Heart right ventricle (tissue), 16 donors: ENCODE results near the gene ANXA11. TPM values are rescaled to one million over a fixed set of nuclear protein-coding genes. Genes with fewer than 3 reads are reported as not detected.
"Not testable (repeated sequence)": the region's sequence is repeated elsewhere in the genome, so short reads cannot be mapped to it uniquely, and the experiment has no call there.

Experiments used
- ATAC-seq, 8 donors: fragments of 200-7000 bp; cut with Tn5 transposase; one replicate each; pipeline ENCODE4 v1.9.1; 2020; ENCODE audit warnings: mild to moderate bottlenecking in 8 of 8, moderate library complexity in 8 of 8, moderate number of reproducible peaks in 1 of 8
- DNase-seq, 2 donors: peaks; one replicate each; pipeline ENCODE4 v3.0.0-alpha.2; 2020
- H3K27ac ChIP-seq, 10 donors: fragments of 200-600 bp; sonication (generic) in 2 of 10; one replicate each; pipeline versions ENCODE4 v1.5.0 to v1.8.0; 2020 to 2022; ENCODE audit warnings: mild to moderate bottlenecking in 3 of 10
- H3K27me3 ChIP-seq, 7 donors: fragments of 200-600 bp; one replicate each; pipeline ENCODE4 v1.8.0; 2021 to 2022; ENCODE audit warnings: mild to moderate bottlenecking in 2 of 7
- H3K36me3 ChIP-seq, 9 donors: fragments of 200-600 bp; sonication (generic) in 1 of 9; one replicate each; pipeline versions ENCODE4 v1.5.0 to v1.8.0; 2020 to 2022; ENCODE audit warnings: mild to moderate bottlenecking in 2 of 9
- H3K4me1 ChIP-seq, 9 donors: fragments of 200-600 bp; sonication (generic) in 1 of 9; one replicate each; pipeline versions ENCODE4 v1.5.0 to v1.8.0; 2020 to 2022; ENCODE audit warnings: mild to moderate bottlenecking in 4 of 9
- H3K4me3 ChIP-seq, 10 donors: fragments of 200-600 bp; sonication (generic) in 2 of 10; one replicate each; pipeline versions ENCODE4 v1.5.0 to v1.8.0; 2020 to 2022; ENCODE audit warnings: mild to moderate bottlenecking in 7 of 10, moderate library complexity in 2 of 10
- H3K9me3 ChIP-seq, 11 donors: fragments of 200-600 bp in 10 of 11; sonication (generic) in 2 of 11; one replicate each; pipeline versions ENCODE4 v1.5.0 to v1.8.0; 2013 to 2022; ENCODE audit warnings: mild to moderate bottlenecking in 2 of 11, control low read depth in 1 of 11, moderate library complexity in 1 of 11
- CTCF ChIP-seq, 9 donors: fragments of 200-600 bp; sonication (generic) in 2 of 9; IDR thresholded peaks; one replicate each; pipeline versions ENCODE4 v1.5.0 to v1.8.0; 2021 to 2022; ENCODE audit warnings: antibody characterized with exemption in 9 of 9, mild to moderate bottlenecking in 5 of 9, moderate library complexity in 1 of 9
- WGBS, 2 donors: extraction: QIAGEN DNeasy Blood & Tissue Kit; methylation state at CpG; one replicate each; pipeline ENCODE4 v1.1.7; 2013; ENCODE audit warnings: inconsistent platforms in 1 of 2; 5-methylcytosine and 5-hydroxymethylcytosine counted together
- intact Hi-C, 10 donors: fragments of 100-400 bp; cut with DNase I; formaldehyde crosslinking; loops; one replicate each; pipeline versions ENCODE4 v1.11.1 to v1.14.2; 2022
- polyA plus RNA-seq, 2 donors: library from polyadenylated mRNA; stranded (reverse); fragments of 200-250 nt; gene quantifications; one replicate each; pipeline ENCODE4 v1.2.3, GENCODE V29; 2013
- total RNA-seq, 10 donors: library from RNA; stranded (reverse); fragmentation: NEBNext Ultra II Directional in 3 of 10; extraction: Animal tissue kit (Norgen Biotek cat#: 25700) in 3 of 10; gene quantifications; one replicate each; pipeline versions ENCODE4 v1.2.1 to v1.2.4, GENCODE V29; 2021 to 2023
- donor health status: Arrhythmogenic right ventricular cardiomyopathy.
- donor health status: ischemic (EF 13 %, LVEDD 7.1; RV severe dilation, severe dysfunction).
- donor health status: healthy with polysubstance abuse.
- donor health status: DM: no; HTN: yes; CAD: no.
- donor health status: DM: no; HTN: no; CAD: no.
- donor health status: ischemic (EF 25% LVEDD 6.9; RV normal size, moderate dysfunction).
- donor health status: ischemic (EF 25% LVEDD 5.7; RV mildly dilated, moderate dysfunction).
- donor health status: healthy.
- donor health status: DM: yes; HTN: yes; CAD: no.
- donor health status: Ischemic cardiomyopathy.
- donor health status: ischemic (EF 35%, LVEDD 5.7; RV mildly dilated, moderate dysfunction).
- donor health status: nonischemic (EF 11% LVEDD 7.7; RV severe dilation, severe dysfunction).
- donor health status: DM: yes; HTN: yes; CAD: no.
- donor health status: PGD.
- donor health status: ischemic (EF 29% LVEDD 5.4; RV normal size, mild dysfunction).
- donor health status: nonischemic (EF 23%, LVEDD 6.1; RV moderate dilation, normal function).

ANXA11 gene
- total and polyA plus RNA-seq, 12 donors, result 160 to 1,089 (median 422) TPM

- H3K27me3 ChIP-seq, result no peaks in the 10 kb centered on the region
- TF ChIP-seq CTCF (IDR thresholded peaks at IDR 0.05), result no peak
- peak overlapping the region; percentile 64 to 96 (median 82) for H3K4me3 ChIP-seq
- H3K9me3 ChIP-seq, result no peaks in the 10 kb centered on the region
- 7 to 11% methylated on average over 11 of the region's 11 CpGs for WGBS, 2 donors
- H3K4me1 ChIP-seq, result peaks cover 13 to 82% (median 69%) of the 10 kb centered on the region in 9 donors
- ATAC-seq, result peak in 4 of 8 donors; percentile 4 to 41 (median 35)
- H3K27ac ChIP-seq, result peak overlapping the region; percentile 97 to 100 (median 99)
- intact Hi-C loops, result loop anchor here in 8 of 10 donors (2.0 to 10.0 kb wide), 9 partner anchors 37 to 139 kb away; partner anchors contain the start of gene TMEM254 (in 1 of the 8)
- no peaks in the 10 kb centered on the region for H3K36me3 ChIP-seq
- DNase-seq, result no peak
Measured at GRCh38 chr10:80203835-80204676, 1.3 kb downstream of the ANXA11 start.

GRCh38 chr10:80202934-80203834 is 2.2 kb downstream of the ANXA11 start:
- H3K4me3 ChIP-seq, result peak overlapping the region; percentile 64 to 96 (median 82)
- no peaks in the 10 kb centered on the region for H3K9me3 ChIP-seq
- no peaks in the 10 kb centered on the region for H3K36me3 ChIP-seq
- DNase-seq (peak; percentile 71 to 86), ATAC-seq (peak; percentile 44 to 82 (median 72))
- H3K27ac ChIP-seq, result peak overlapping the region; percentile 97 to 100 (median 99)
- intact Hi-C loops, result loop anchor here in 7 of 10 donors (2.0 to 10.0 kb wide), 8 partner anchors 36 to 138 kb away; partner anchors contain the start of gene TMEM254 (in 1 of the 7)
- WGBS, 2 donors, result 31 to 32% methylated on average over 14 of the region's 14 CpGs
- peak in 5 of 9 donors; percentile 32 to 58 (median 56) for TF ChIP-seq CTCF (IDR thresholded peaks at IDR 0.05)
- no peaks in the 10 kb centered on the region for H3K27me3 ChIP-seq
- peaks cover 17 to 89% (median 78%) of the 10 kb centered on the region in 9 donors for H3K4me1 ChIP-seq

GRCh38 chr10:80202530-80202929 is 2.8 kb downstream of the ANXA11 start:
- not testable (repeated sequence) for DNase-seq, H3K27me3 ChIP-seq, H3K9me3 ChIP-seq, H3K36me3 ChIP-seq, ATAC-seq
- Histone ChIP-seq H3K4me3 (peak overlapping the region in 4 of 10 donors; percentile 10 to 96 (median 76)), H3K4me1 (peaks cover 23 to 90% (median 84%) of the 10 kb centered on the region in 9 donors), H3K27ac (peak overlapping the region; percentile 97 to 100 (median 99))
- intact Hi-C loops, result loop anchor here in 7 of 10 donors (2.0 to 10.0 kb wide), 8 partner anchors 35 to 138 kb away; partner anchors contain the start of gene TMEM254 (in 1 of the 7)
- WGBS, 2 donors, result 40 to 51% methylated on average over 6 of the region's 6 CpGs

- no peaks in the 10 kb centered on the region for H3K27me3 ChIP-seq
Measured at GRCh38 chr10:80201608-80202141, 3.7 kb downstream of the ANXA11 start.

More at GRCh38 chr10:80201608-80202141, 3.7 kb downstream of the ANXA11 start:
- no peak for DNase-seq
- peak overlapping the region in 8 of 10 donors; percentile 10 to 84 (median 33) for H3K4me3 ChIP-seq
- no peak for TF ChIP-seq CTCF (IDR thresholded peaks at IDR 0.05)
- 51 to 54% methylated on average over 8 of the region's 8 CpGs for WGBS, 2 donors
- no peaks in the 10 kb centered on the region for H3K9me3 ChIP-seq
- H3K27ac ChIP-seq, result peak overlapping the region; percentile 97 to 100 (median 99)
- ATAC-seq, result peak in 5 of 8 donors; percentile 4 to 47 (median 35)
- peaks cover 30 to 92% (median 88%) of the 10 kb centered on the region in 9 donors for H3K4me1 ChIP-seq
- intact Hi-C loops, result loop anchor here in 7 of 10 donors (2.0 to 10.0 kb wide), 8 partner anchors 34 to 137 kb away; partner anchors contain the start of gene TMEM254 (in 1 of the 7)
- H3K36me3 ChIP-seq, result no peaks in the 10 kb centered on the region
